ENCODE measurements around the gene ENDOV.
A peak's percentile ranks its signal among the peaks of the same experiment; 100 is the strongest.

The ENDOV gene

GRCh38 chr17:80416260-80416939, 1.4 kb downstream of the ENDOV start:
- DNase-seq (ENCODE audit: low spot score) = no peak

DNA sequence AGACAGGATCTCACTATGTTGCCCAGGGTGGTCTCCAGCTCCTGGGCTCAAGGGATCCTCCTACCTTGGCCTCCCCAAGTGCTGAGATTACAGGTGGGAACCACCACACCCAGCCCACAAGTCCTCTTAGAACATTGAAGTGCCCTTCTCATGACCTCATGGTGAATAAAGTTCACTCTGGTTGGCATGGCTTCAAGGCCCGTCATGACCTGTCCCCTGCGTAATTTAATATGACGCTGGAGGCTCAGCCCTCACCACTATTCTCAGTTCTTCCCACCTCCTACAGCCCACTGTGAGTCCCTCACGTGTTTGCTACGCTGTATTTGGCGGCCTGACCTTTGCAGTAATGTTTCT, 1.9 kb downstream of the ENDOV start:
- DNase-seq (ENCODE audit: low spot score) = no peak

GRCh38 chr17:80418589-80418988, 3.6 kb downstream of the ENDOV start:
- no peak for DNase-seq (ENCODE audit: low spot score)

DNA sequence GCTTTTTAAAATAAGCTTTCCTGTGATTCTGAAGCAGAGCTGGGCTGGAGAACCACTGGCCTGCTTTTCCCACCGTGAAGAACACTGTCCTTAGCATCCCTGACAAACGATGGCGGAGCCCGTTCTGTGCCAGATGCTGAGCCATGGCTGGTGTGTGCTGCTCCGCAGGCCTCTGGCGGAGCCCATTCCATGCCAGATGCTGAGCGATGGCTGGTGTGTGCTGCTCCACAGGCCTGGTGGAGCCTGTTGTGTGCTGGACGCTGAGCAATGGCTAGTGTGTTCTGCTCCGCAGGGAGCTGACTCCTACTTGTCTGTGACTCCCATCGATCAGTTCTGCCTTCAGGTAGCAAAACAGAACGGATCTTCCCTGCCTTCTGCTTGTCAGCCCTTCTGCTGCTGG, 4.3 kb downstream of the ENDOV start:
- DNase-seq (ENCODE audit: low spot score) = no peak

GRCh38 chr17:80421381-80422090, 6.6 kb downstream of the ENDOV start:
- no peak for DNase-seq (ENCODE audit: low spot score)

DNA sequence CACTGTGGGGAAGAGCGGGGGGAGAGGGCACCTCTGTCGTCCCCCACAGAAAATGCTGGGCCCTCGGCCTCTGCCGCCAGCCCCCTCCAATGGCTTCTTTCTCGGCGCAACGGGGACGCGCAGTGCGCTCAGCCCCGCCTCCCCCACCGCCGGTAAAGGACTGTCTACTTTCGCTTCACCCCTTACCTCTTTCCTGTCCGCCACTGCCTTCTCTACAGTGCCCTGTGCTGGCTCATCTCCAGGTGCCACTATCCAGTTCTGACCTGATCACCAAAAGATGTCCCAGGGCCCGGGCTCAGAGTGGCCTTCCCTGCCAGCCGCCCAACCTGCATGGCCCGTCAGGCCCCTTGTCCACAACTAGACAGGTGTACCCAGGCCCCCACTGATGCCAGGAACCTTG, 7.3 kb downstream of the ENDOV start:
- DNase-seq (ENCODE audit: low spot score) = no peak

GRCh38 chr17:80422981-80423380, 8.0 kb downstream of the ENDOV start:
- DNase-seq (ENCODE audit: low spot score) = no peak

DNA sequence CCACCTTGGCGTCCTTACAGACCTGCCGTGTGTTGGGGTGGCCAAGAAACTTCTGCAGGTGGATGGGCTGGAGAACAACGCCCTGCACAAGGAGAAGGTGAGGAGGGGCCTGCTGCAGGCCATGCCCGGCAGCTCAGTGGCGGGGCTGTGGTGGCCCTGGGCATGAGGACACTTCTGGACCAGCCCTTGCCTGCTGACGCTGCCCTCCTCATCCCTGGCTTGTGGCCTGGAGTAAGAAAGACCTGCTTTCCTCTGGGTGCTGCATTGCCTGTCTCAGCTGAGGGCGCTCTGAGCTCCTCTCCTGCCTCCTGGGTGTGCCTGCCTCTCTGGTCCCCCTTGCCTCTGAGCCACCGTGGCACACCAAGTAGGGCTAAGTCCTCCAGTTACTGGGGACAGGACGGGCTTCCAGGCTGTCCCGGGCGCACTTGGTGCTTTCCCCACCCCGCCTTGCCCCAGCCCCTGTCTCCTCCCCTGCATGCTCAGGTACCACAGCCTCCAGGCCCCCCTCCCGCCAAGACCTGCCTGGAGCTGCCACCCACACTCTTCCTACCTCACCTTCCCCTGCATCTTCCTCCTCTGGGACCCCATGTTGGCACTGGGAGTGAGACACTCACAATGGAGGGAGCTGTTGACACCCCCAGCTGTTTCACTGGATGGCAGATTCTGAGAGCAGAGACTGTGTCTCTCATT, 8.7 kb downstream of the ENDOV start:
- DNase-seq (ENCODE audit: low spot score) = no peak

- no peak for DNase-seq (ENCODE audit: low spot score)
Observed at GRCh38 chr17:80424261-80424660, 9.3 kb downstream of the ENDOV start.

- no peak for DNase-seq (ENCODE audit: low spot score)
Observed at GRCh38 chr17:80424878-80425765, 10.2 kb downstream of the ENDOV start.

GRCh38 chr17:80425835-80426426, 11.0 kb downstream of the ENDOV start:
- no peak for DNase-seq (ENCODE audit: low spot score)

- peak; percentile 71 for DNase-seq (ENCODE audit: low spot score)
Observed at GRCh38 chr17:80426671-80427326, 11.8 kb downstream of the ENDOV start.

DNA sequence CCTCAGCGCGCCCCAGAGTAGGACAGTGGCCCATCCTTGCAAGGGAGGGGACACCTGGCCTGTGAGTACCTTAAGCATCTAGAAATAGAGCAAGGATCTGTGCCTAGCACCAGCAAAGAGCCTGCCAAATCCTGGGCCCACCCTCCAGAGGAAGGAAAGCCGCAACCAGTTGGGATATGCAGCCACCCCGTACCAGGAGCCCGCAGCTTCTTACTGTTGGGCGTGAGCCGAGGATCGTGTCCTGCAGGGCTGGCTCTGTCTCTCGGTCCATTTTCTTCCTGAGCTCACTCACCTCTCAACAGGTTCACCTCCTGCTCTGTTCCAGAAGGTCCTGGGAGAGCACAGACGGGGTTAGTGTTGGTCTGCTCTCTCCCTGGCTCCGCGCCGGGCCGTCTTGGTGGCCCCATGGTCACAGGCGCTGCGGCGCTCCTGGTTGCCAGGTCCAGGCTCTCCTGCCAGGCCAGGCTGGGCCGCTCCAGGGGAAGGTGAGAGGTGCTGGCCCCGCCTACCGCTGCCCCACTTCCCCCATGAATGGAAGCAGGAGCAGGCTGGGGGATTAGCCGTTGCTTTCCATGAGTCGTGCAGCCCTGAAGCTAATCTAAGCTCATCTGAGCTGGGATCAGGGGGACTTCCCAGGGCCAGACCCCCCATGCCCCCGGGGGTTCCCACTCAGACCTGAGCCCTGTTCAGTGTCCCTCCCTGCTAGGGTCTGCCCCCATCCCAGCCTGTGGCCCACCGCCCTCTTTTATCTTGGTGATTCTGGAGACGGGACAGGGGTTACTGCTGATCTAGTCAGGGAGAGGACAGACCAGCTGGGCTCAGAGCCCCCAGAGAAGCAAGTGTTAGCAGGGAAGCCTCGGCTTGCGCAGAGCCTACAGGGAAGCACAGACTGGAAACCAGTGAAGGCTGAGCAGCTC, 12.7 kb downstream of the ENDOV start:
- DNase-seq (ENCODE audit: low spot score) = no peak

- DNase-seq (ENCODE audit: low spot score) = no peak
Observed at GRCh38 chr17:80428363-80428762, 13.4 kb downstream of the ENDOV start.

DNA sequence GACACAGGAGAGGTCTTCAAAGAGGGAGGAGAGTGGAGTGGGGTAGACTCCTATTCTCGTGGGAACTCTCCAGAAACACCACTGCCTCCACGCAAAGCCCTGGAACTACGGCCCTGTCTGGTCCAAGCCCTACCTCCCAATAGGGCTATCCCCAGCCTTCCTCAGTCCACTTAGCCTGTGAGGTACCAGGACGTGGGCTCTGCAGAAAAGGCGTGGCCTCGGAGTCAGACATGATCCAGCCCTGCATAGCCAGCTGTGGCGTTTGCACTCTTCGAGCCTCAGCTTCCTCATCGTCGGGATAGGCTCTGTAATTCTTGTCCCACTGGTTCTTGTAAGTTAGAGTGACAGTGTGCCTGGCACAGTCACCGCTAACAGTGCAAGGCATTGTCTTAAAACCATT, 13.8 kb downstream of the ENDOV start:
- DNase-seq (ENCODE audit: low spot score) = no peak

DNA sequence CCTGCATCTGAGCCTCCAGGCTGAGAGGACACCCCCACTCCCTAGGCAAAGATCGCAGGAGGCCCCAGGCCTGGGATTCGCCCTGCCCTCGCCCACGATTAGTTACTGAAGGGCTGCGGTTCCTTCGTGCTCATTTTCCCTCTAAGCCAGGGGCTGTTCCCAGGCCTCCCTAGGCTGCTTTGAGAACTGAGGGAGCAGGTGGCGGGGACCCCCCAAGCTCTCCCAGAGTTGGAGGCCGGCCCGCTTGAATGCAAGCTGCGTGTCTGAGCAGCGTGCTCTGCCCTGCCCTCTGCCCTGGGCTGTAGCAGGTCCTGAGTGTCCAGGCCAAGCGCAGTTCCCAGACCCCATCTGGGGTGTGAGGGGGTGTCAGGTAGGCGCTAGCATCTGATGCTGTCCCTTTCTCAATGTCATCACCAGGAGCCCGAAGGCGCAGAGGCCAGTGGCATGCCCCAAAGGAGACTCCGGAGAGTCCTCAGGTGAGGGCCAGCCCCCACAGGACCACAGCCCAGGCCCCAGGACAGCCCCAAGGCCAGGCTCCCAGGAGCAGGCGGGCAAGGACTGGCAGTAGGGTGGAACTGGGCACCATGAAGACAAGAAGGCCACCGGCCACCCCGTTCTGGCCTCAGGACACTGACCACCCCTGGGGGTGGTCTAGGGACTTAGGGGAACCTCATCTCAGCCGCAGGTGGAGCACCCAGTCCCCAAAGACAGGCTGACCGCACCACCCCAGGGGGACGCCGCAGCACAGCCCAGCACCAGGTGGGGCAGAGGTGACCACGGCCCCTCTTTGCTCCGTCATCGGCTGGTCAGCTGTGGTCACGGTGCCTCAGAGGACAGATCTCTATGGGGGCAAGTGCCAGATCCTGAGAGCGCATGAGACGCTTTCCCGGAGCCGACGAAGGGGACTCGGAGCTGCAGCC, 14.6 kb downstream of the ENDOV start:
- DNase-seq (ENCODE audit: low spot score) = no peak

DNA sequence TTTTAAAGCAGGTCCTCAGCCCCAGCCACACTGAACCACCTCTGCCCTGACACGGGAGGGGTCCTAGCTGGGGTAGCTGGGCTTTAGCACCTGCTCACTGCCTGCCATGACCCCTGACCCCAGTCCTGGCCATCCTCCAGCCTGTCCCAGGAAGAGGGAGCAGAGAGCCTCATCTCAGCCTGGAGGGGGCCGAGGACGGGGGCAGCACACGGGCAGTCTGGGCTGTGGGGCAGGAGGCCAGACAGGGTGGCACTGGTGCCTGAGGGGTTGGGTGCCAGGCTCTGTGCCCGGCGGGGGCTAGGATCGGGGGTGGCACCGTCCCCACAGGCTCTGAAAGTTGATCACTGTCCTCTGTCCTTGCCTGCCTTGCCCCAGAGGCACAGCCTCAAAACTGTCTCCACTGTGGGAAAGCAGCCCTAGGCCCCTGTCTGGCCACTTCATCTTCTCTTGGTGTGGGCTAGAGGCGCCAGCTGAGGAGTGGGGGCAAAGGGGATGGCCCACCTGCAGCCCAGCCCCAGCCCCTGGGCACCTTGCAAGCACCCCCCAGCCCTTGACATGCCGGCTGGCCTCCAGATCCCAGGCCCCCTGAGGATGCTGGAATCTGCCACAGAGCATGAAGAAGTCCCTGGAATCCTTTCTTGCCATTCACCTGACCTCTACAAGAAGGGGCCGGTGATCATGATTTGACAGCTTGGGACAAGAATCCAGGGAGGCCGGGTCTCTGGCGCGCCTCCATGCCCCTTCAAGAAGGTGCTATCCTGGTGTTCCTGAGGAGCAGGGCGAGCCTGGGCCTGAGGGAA, 15.7 kb downstream of the ENDOV start:
- DNase-seq (ENCODE audit: low spot score) = no peak

All from hematopoietic multipotent progenitor cell treated with erythropoietin and hydrocortisone succinate and interleukin-3 and kit ligand, for 17 days (in vitro differentiated cells).